Fibroblast of mammary gland (primary cell): ENCODE measurements around the gene KCNK17.

Experiments
- DNase-seq: peaks from one replicate; pipeline ENCODE4 v3.0.0-alpha.2; 2010; ENCODE audit warnings: low read depth
- H3K4me3 ChIP-seq: 2 replicates; pipeline ENCODE4 v1.5.1; 2011; ENCODE audit warnings: low read depth, mild to moderate bottlenecking, low read length, moderate library complexity; ENCODE audit not compliant: control insufficient read depth
- TF ChIP-seq, protein P1 (sequence below): conservative IDR thresholded peaks from 2 replicates; pipeline ENCODE4 v1.5.1; 2011; ENCODE audit warnings: low read depth, low read length, inconsistent platforms; ENCODE audit not compliant: control insufficient read depth, insufficient read depth

Gene KCNK17

DNA sequence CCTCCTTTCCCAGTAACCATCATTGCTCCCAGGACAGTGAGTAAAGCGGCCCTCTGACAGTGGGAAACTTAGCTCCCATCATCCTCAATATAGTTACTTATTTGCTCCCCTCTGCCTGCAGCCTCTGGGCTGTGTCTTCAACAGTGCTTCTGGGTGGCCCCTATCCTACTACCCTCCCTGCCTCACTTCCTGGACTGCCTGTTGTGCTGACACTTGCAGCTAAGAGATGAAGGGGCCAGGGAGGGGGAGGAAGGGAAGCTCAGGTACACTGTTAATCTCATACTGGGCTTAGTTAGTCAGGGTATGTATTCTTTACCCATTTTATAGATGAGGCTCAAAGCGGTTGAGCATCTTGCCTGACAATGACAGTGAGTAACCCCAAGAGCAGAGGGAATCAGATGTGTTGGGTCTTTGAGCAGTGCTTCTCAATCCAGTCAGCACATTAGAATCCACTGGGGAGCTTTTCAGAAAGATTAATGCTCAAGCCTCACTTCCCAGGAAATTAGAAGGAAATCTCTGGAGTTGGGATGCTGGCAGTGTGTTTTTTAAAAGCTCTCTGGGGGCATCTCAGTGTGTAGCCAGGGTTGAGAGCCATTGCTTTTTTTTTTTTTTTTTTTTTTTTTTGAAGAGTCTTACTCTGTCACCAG is 57.8 kb downstream of the KCNK17 start:
- no peak overlapping the region for H3K4me3 ChIP-seq
- TF ChIP-seq, protein P1, sequence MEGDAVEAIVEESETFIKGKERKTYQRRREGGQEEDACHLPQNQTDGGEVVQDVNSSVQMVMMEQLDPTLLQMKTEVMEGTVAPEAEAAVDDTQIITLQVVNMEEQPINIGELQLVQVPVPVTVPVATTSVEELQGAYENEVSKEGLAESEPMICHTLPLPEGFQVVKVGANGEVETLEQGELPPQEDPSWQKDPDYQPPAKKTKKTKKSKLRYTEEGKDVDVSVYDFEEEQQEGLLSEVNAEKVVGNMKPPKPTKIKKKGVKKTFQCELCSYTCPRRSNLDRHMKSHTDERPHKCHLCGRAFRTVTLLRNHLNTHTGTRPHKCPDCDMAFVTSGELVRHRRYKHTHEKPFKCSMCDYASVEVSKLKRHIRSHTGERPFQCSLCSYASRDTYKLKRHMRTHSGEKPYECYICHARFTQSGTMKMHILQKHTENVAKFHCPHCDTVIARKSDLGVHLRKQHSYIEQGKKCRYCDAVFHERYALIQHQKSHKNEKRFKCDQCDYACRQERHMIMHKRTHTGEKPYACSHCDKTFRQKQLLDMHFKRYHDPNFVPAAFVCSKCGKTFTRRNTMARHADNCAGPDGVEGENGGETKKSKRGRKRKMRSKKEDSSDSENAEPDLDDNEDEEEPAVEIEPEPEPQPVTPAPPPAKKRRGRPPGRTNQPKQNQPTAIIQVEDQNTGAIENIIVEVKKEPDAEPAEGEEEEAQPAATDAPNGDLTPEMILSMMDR, result no peak
- DNase-seq, result no peak

DNA sequence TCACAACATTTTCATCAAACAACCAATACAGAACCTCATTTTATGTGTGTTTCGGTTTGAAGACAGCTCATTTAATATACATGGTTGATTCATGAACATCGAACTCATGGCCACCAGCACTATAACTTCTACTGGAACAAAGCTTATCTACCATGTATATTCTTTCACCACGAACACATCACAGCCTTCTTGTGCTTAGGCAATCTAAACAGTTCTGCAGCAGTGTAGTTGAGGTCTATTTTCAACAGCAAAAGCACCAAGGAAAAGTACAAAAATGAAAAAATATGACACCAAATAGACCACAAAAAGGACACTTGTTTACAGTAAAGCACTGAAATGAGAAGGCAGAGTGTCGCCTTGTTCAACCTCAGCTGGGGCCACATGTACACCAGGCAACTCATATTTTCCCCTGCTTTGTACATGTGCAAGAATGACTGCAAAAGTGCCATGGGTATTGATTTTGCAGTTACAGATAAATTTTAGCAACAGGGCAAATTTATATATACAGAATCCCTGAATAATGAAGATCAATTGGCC is 59.2 kb downstream of the KCNK17 start:
- TF ChIP-seq, protein P1, result no peak

GRCh38 chr6:39251406-39251805 is 62.8 kb downstream of the KCNK17 start:
- DNase-seq, result no peak
- no peak overlapping the region for H3K4me3 ChIP-seq
- TF ChIP-seq, protein P1, result no peak

More for the DNA sequence above, 59.2 kb downstream of the KCNK17 start:
- no peak overlapping the region for H3K4me3 ChIP-seq
- no peak for DNase-seq

- DNase-seq, result no peak
- H3K4me3 ChIP-seq, result no peak overlapping the region
- TF ChIP-seq, protein P1, result no peak
These were observed 63.7 kb downstream of the KCNK17 start for GRCh38 chr6:39250507-39250906.

DNA sequence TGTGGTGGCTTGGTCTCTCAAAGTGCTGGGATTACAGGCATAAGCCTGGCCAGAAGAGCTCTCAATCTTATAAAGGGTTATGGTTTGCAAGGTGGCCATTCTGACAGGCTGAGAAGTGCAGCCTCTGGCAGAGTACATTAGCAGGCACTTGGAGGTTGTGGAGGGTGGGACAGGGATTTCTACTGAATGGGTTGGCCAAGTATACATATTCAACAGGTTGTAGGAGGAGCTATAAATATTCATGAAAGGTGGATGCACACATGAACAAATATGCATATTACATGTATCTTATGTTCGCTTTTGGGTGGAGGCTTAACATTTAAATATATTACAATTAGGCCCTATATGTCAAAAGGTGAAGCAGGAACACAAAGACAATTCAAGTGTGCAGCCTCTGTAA is 64.9 kb downstream of the KCNK17 start:
- TF ChIP-seq, protein P1, result no peak
- no peak for DNase-seq

More for the DNA sequence above, 64.9 kb downstream of the KCNK17 start:
- H3K4me3 ChIP-seq, result no peak overlapping the region
